HG03103 (cell line): ENCODE measurements around the gene HS3ST2.

Experiments used
- ATAC-seq: cut with Tn5 transposase; IDR thresholded peaks from one replicate; pipeline ENCODE4 v1.9.1; 2021; ENCODE audit warnings: low read depth; ENCODE audit not compliant: unreplicated experiment

The HS3ST2 gene

GRCh38 chr16:22813948-22814710, at the start of gene HS3ST2:
TSS of gene HS3ST2 (plus strand) at chr16:22814162. CDS start at chr16:22814611, 449 bp downstream.
- no peak for ATAC-seq

GRCh38 chr16:22764662-22765327, 49.2 kb upstream of the HS3ST2 start:
- ATAC-seq, result no peak

GRCh38 chr16:22765479-22765878, 48.5 kb upstream of the HS3ST2 start:
- ATAC-seq, result no peak

- ATAC-seq, result no peak
Observed at GRCh38 chr16:22770866-22771265, 43.1 kb upstream of the HS3ST2 start.

GRCh38 chr16:22771551-22771950, 42.4 kb upstream of the HS3ST2 start:
- no peak for ATAC-seq

GRCh38 chr16:22775220-22775922, 38.6 kb upstream of the HS3ST2 start:
- no peak for ATAC-seq

GRCh38 chr16:22781480-22781879, 32.5 kb upstream of the HS3ST2 start:
- ATAC-seq, result no peak

GRCh38 chr16:22782314-22782713, 31.6 kb upstream of the HS3ST2 start:
- no peak for ATAC-seq

- ATAC-seq, result no peak
Observed at GRCh38 chr16:22784690-22785214, 29.2 kb upstream of the HS3ST2 start.

GRCh38 chr16:22785552-22785951, 28.4 kb upstream of the HS3ST2 start:
- no peak for ATAC-seq

GRCh38 chr16:22786284-22786683, 27.7 kb upstream of the HS3ST2 start:
- no peak for ATAC-seq

- no peak for ATAC-seq
Observed at GRCh38 chr16:22786691-22787090, 27.3 kb upstream of the HS3ST2 start.

- no peak for ATAC-seq
Observed at GRCh38 chr16:22787466-22788192, 26.3 kb upstream of the HS3ST2 start.

GRCh38 chr16:22788193-22788530, 25.8 kb upstream of the HS3ST2 start:
- no peak for ATAC-seq

GRCh38 chr16:22789281-22789945, 24.5 kb upstream of the HS3ST2 start:
- no peak for ATAC-seq

GRCh38 chr16:22797551-22797950, 16.4 kb upstream of the HS3ST2 start:
- ATAC-seq, result no peak

- no peak for ATAC-seq
Observed at GRCh38 chr16:22799113-22799512, 14.8 kb upstream of the HS3ST2 start.

- ATAC-seq, result no peak
Observed at GRCh38 chr16:22804893-22805292, 9.1 kb upstream of the HS3ST2 start.

GRCh38 chr16:22805326-22805725, 8.6 kb upstream of the HS3ST2 start:
- no peak for ATAC-seq

GRCh38 chr16:22806811-22807210, 7.2 kb upstream of the HS3ST2 start:
- ATAC-seq, result no peak
